NCI-H748 treated with DMSO at 0.1 percent for 48 hours (cell line): ENCODE data around the gene MCUR1.
"Not testable (repeated sequence)": the region's sequence is repeated elsewhere in the genome, so short reads cannot be mapped to it uniquely, and the experiment has no call there.

Experiments used
- DNase-seq: peaks from one replicate; lab custom pipeline; 2025; lab: John Stamatoyannopoulos, UW

Gene MCUR1

GRCh38 chr6:13814176-13814937, at the start of gene MCUR1:
MCUR1 (minus strand) TSS chr6:13814557; CDS start chr6:13814429, 128 bp downstream.
- peak; percentile 92 for DNase-seq

- no peak for DNase-seq
Observed at GRCh38 chr6:13863699-13864155, 49.4 kb upstream of the MCUR1 start.

GRCh38 chr6:13860556-13861185, 46.3 kb upstream of the MCUR1 start:
- not testable (repeated sequence) for DNase-seq

GRCh38 chr6:13859871-13860555, 45.7 kb upstream of the MCUR1 start:
- DNase-seq, result no peak

- DNase-seq, result no peak
Observed at GRCh38 chr6:13854716-13855250, 40.4 kb upstream of the MCUR1 start.

GRCh38 chr6:13853871-13854270, 39.5 kb upstream of the MCUR1 start:
- DNase-seq, result no peak

GRCh38 chr6:13851803-13852202, 37.4 kb upstream of the MCUR1 start:
- no peak for DNase-seq

- DNase-seq, result no peak
Observed at GRCh38 chr6:13851330-13851729, 37.0 kb upstream of the MCUR1 start.

- not testable (repeated sequence) for DNase-seq
Observed at GRCh38 chr6:13850690-13851089, 36.3 kb upstream of the MCUR1 start.

GRCh38 chr6:13848522-13849150, 34.3 kb upstream of the MCUR1 start:
- DNase-seq, result peak; percentile 41

GRCh38 chr6:13847326-13848050, 33.1 kb upstream of the MCUR1 start:
- no peak for DNase-seq

GRCh38 chr6:13846841-13847240, 32.5 kb upstream of the MCUR1 start:
- DNase-seq, result no peak

- no peak for DNase-seq
Observed at GRCh38 chr6:13841936-13842335, 27.6 kb upstream of the MCUR1 start.

- DNase-seq, result no peak
Observed at GRCh38 chr6:13838616-13839015, 24.3 kb upstream of the MCUR1 start.

- no peak for DNase-seq
Observed at GRCh38 chr6:13836170-13836569, 21.8 kb upstream of the MCUR1 start.

GRCh38 chr6:13834790-13835189, 20.4 kb upstream of the MCUR1 start:
- DNase-seq, result no peak

- not testable (repeated sequence) for DNase-seq
Observed at GRCh38 chr6:13834018-13834417, 19.7 kb upstream of the MCUR1 start.

GRCh38 chr6:13832778-13833177, 18.4 kb upstream of the MCUR1 start:
- DNase-seq, result no peak

GRCh38 chr6:13831615-13832014, 17.3 kb upstream of the MCUR1 start:
- DNase-seq, result no peak

GRCh38 chr6:13830803-13831202, 16.4 kb upstream of the MCUR1 start:
- no peak for DNase-seq

- DNase-seq, result not testable (repeated sequence)
Observed at GRCh38 chr6:13829419-13829818, 15.1 kb upstream of the MCUR1 start.
